BJ (cell line): ENCODE results near the gene KIF3A. TPM values are rescaled to one million over a fixed set of nuclear protein-coding genes. Genes with fewer than 3 reads are reported as not detected.

Experiments used
- CTCF ChIA-PET: fragments of 350-600 bp; formaldehyde crosslinking; extraction: SDS; loops from one replicate; lab custom pipeline; 2021; ENCODE audit warnings: antibody characterized with exemption, inconsistent platforms; lab: Yijun Ruan, JAX
- POLR2A ChIA-PET: fragments of 300-600 bp; sonication (Branson Sonifier 250); formaldehyde crosslinking; extraction: SDS; loops from one replicate; lab custom pipeline; 2021; ENCODE audit warnings: antibody characterized with exemption; lab: Charles Lee
- DNase-seq: peaks from one replicate; pipeline ENCODE4 v3.0.0-alpha.2; 2011; ENCODE audit warnings: low read depth
- H3K27me3 ChIP-seq: 2 replicates; pipeline ENCODE4 v1.6.0; 2011; ENCODE audit warnings: low read length; ENCODE audit not compliant: control insufficient read depth, insufficient read depth
- H3K36me3 ChIP-seq: 2 replicates; pipeline ENCODE4 v1.5.1; 2011; ENCODE audit warnings: low read length; ENCODE audit not compliant: control insufficient read depth, insufficient read depth
- H3K4me3 ChIP-seq: 2 replicates; pipeline ENCODE4 v1.5.1; 2011; ENCODE audit warnings: low read depth, mild to moderate bottlenecking, control low read depth, low read length
- polyA plus RNA-seq: library from polyadenylated mRNA; depleted of rRNA; stranded (reverse); fragments of >200 nt; gene quantifications from 2 replicates; pipeline ENCODE4 v1.2.3, GENCODE V29; 2011
- TF ChIP-seq, protein P1 (sequence below): IDR thresholded peaks from 2 replicates; pipeline ENCODE4 v1.5.1; 2011; ENCODE audit warnings: low read depth, mild to moderate bottlenecking, control low read depth, inconsistent platforms, low read length, moderate library complexity; ENCODE audit not compliant: insufficient read depth

Gene KIF3A
- polyA plus RNA-seq, 1 experiment = 2.9 TPM

DNA sequence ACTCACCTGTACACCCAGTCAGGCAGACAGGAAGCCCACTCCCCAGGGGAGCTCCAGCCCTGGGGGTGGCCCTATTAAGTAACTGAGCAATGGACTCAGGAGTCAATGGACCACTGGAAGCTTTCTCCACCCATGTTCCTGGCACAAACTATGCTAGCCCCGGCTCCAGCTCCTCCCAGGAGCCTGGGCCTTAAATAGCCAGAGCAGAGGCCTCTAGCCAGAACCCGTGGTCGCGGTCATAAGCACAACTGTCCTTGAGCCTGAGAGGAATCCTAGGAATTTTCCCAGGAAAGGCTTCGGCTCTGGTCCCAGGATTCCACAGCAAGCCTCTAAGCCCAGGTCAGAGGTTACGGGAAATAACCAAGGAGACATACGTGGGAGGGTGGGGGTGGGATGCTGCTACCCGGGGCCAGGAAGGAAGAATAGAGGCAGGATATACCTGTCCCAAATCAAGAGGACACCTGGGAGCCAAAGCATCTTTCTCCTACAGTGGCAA is 34.2 kb upstream of the KIF3A start:
- H3K27me3 ChIP-seq = no peaks in the 10 kb centered on the region
- ChIA-PET CTCF (no interaction called here), POLR2A (no interaction called here)
- H3K4me3 ChIP-seq = no peak overlapping the region
- TF ChIP-seq, protein P1, sequence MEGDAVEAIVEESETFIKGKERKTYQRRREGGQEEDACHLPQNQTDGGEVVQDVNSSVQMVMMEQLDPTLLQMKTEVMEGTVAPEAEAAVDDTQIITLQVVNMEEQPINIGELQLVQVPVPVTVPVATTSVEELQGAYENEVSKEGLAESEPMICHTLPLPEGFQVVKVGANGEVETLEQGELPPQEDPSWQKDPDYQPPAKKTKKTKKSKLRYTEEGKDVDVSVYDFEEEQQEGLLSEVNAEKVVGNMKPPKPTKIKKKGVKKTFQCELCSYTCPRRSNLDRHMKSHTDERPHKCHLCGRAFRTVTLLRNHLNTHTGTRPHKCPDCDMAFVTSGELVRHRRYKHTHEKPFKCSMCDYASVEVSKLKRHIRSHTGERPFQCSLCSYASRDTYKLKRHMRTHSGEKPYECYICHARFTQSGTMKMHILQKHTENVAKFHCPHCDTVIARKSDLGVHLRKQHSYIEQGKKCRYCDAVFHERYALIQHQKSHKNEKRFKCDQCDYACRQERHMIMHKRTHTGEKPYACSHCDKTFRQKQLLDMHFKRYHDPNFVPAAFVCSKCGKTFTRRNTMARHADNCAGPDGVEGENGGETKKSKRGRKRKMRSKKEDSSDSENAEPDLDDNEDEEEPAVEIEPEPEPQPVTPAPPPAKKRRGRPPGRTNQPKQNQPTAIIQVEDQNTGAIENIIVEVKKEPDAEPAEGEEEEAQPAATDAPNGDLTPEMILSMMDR = no peak
- no peaks in the 10 kb centered on the region for H3K36me3 ChIP-seq
- peak; percentile 46 for DNase-seq

DNA sequence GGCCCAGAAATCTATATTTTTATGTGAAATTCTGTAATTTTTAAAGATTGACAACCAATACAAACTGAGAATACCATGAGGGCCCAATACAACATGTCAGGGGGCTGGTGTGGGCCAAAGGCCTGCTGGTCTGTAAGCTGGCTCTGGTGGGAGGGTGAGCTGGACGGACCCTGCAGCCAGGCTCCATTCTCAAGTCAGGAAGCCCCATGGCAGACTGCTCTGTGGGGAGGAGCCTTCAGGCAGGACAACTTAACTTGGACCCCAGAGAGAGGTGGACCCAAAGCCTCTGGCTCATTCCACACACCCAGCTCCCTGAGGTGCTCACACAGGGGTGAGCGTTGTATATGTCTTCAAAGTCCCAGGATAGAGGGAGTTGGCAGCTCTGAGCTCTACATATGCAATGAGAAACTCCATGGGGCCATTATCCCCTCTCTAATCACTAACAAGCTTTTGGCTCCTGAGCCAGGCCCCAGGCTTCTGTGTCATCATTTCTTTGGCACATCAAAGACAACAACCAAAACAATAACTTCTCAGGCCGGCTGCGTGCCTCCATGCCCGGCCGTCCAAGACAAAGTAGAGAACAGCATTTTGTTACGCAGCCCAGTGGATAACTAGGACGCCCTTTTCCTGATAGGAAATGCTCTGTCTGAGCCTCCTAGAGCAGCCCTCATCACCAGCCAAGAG is 33.3 kb upstream of the KIF3A start:
- Histone ChIP-seq H3K36me3 (no peaks in the 10 kb centered on the region), H3K27me3 (no peaks in the 10 kb centered on the region), H3K4me3 (no peak overlapping the region)
- ChIA-PET CTCF (no interaction called here), POLR2A (no interaction called here)
- TF ChIP-seq, protein P1 = no peak
- DNase-seq = no peak

DNA sequence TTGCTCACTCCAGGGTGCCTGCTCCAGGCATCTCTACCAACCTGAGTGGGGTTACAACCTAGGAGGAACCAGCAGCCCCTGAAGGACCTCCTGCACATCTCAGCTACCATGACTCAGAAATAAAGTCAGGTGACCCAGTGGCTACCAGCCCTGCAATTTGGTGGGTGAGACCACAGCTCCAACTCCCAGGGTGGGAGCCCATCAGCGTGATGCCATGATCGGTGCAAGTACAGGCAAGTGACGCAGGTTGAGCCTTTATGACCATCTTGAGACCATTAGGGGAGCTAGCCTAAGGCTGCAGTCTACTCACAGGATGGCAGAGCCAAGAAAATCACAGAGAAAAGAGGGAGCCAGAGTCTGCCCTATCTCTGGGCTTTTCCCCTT is 31.1 kb upstream of the KIF3A start:
- CTCF ChIA-PET = interaction anchor here (5.2 kb wide), 1 partner anchor 52 kb away, joined by 24 read pairs; no protein-coding TSS in a partner anchor
- Histone ChIP-seq H3K27me3 (no peaks in the 10 kb centered on the region), H3K4me3 (no peak overlapping the region), H3K36me3 (peaks cover 9% of the 10 kb centered on the region)
- TF ChIP-seq, protein P1 = no peak
- POLR2A ChIA-PET = no interaction called here
- DNase-seq = peak; percentile 15

DNA sequence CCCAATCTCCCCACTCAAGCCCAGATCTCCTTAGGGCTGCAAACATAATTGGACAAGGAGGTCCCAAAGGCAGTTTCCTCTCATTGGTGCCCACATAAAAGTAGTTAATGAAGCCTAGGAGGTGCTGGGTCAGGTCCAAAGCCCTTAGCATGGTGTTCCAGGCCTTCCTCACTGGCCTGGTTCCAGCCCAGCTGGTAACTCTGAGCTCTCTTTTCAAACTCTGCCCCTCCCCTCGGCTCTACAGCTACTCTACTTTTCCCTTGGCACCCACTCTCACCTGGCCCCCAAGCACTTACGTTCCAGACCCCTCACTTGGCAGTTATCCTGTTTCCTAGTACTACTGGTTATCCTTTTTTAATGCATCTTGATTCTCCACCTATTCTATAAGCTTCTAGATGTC is 29.8 kb upstream of the KIF3A start:
- ChIA-PET POLR2A (interaction anchor here (0.8 to 0.9 kb wide), 2 partner anchors 9 to 17 kb away, joined by 3 to 5 read pairs; no protein-coding TSS in a partner anchor), CTCF (interaction anchor here (0.6 to 5.2 kb wide), 4 partner anchors 12 to 168 kb away, joined by 3 to 24 read pairs (median 6); no protein-coding TSS in a partner anchor)
- Histone ChIP-seq H3K27me3 (no peaks in the 10 kb centered on the region), H3K36me3 (peaks cover 13% of the 10 kb centered on the region), H3K4me3 (no peak overlapping the region)
- TF ChIP-seq, protein P1 = no peak
- DNase-seq = no peak

DNA sequence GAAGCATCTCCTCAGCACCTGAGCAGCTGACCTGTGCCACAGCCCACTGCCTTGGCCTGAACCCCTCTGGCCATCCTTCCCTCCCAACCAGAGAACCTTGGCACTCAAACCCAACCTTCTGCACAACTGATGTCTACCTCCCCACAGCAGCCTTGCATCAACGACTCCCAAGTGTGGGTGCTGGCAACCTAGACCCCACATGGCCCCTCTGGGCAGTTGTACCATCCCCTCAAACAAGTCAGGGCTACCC is 29.4 kb upstream of the KIF3A start:
- no peak for DNase-seq
- ChIA-PET CTCF (interaction anchor here (0.6 to 5.2 kb wide), 2 partner anchors 53 to 168 kb away, joined by 3 to 24 read pairs; no protein-coding TSS in a partner anchor), POLR2A (interaction anchor here (0.9 kb wide), 1 partner anchor 10 kb away, joined by 5 read pairs; no protein-coding TSS in a partner anchor)
- Histone ChIP-seq H3K27me3 (no peaks in the 10 kb centered on the region), H3K4me3 (no peak overlapping the region), H3K36me3 (peaks cover 13% of the 10 kb centered on the region)
- TF ChIP-seq, protein P1 = no peak
